DMS114 treated with DMSO at 0.1 percent for 48 hours (cell line): ENCODE data around the gene FOXI1.
"Not testable (repeated sequence)": the region's sequence is repeated elsewhere in the genome, so short reads cannot be mapped to it uniquely, and the experiment has no call there.

Experiments used
- DNase-seq: peaks from one replicate; lab custom pipeline; 2025; ENCODE audit not compliant: unreplicated experiment; lab: John Stamatoyannopoulos, UW

Gene FOXI1

DNA sequence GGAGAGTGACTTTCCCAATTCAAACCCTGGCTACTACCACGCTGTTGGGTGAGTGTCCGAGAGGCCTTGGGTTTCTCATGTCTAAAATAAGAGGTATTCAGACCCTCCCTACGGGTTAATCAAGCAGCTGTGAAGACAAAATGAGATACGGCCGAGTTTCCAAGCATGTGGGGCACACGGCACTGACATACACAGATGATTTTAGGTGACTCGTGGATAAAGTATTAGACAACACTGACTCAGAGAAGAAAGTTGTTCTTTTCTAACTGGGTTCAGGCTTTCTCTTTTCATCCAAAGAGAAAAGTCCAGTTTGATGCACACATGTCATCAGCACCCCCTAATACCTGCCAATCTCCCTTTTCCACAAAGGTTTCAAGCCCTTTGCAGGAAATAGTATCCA lies 15.6 kb downstream of the FOXI1 start:
- DNase-seq = no peak

DNA sequence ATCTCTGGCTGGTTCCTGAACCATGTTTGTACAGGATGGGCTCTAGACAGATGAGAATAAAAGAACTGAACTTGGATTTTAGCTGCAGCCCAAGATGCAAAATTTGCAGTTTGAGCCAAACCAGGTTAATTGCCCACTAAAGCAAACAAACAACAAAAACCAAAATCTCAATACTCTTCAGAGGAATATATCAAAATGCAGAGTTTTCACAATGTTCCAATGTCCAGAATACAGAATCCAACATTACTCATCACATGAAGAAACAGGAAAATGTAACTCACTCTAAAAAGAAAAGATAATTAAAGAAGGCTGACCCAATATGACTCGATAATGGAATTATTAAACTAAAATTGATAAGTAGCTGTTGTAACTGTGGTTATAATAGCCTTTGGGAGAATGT lies 20.4 kb downstream of the FOXI1 start:
- DNase-seq = no peak

DNA sequence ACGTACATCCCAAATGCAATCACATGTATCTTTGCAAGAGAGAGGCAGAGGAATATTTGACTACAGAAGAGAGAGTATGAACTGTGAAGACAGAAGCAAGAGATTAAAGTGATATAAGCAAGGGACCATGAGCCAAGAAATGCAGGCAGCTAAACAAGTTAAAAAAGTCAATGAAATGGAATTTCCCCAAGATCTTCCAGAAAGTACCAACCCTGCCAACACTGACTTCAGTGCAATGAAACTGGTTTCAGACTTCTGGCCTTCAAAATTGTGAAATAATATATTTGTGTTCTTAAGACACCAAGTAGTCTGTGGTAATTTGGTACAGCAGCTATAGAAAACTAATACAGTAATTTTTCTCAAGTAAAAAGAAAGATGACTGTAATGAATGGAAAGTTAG lies 20.9 kb downstream of the FOXI1 start:
- DNase-seq = no peak

DNA sequence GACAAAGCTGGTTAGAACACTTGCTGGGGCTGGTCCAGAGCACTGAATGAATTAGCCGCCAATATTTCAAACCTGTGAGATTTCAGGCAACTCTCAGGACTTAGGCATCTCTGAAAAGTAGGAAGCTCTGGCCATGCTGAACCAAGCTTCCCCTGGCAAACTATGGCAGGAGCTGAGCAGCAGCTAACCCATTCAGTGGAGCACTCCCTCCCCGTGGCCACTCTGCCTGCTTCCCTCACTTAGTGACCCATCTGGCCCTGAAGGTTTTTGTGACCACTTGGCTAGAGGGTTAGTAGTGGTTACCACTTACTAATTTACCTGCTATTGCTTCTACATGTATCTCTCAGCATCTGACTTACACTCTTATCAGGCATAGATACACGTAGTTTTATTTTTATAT lies 25.5 kb downstream of the FOXI1 start:
- no peak for DNase-seq

DNA sequence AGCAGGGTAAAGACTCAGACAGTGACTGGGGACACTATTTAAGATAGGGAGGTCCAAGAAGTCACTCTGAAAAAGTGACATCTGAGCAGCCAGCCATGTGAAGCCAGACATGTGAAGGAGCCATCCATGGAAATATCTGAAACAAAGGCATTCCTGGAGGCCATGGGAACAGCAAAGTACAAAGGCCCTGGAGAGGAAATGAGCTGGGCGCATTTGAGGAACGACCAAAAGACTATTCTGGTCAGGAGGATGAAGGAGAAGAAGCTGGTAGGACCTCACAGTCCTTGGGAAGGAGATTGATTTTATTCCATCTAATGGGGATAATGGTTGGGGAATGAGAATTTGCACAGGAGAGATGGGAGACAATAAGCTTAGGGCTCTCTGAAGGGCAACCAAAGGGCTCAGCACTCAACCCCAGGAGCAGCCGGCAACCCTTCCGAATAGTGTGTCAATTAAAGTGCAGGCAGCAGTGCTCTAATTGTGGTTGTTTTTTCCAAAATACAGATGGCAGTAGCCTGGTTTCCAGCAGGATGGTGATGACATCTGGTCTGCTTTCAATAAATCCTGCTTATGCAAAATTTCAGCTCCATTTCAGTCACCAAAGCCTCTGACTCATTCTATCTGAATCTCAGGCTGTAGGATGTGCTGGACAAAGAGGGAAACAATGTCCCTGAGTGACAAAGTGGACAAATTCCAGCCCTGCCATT lies 26.7 kb downstream of the FOXI1 start:
- no peak for DNase-seq

DNA sequence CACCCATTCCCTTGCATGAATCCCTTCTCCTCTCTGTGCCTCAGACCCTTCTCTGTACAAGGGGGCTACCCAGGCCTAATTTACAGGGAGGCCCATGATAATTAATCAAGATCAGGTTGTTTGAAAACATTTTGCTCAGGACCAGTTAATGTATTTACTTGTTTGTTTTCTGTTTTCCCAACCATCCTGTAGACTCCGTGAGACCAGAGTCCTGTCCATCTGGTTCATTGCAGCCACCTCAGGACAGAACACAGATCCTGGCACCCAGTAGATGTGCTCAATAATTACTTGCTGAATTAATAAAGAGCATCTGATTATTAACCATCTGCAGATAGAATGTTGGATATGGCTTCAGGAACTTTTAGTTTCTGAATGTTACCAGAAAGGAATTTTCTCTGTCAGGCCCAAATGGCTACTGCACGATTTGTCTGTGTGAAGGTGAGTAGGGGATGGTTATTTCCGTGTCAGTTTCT lies 27.3 kb downstream of the FOXI1 start:
- no peak for DNase-seq

DNA sequence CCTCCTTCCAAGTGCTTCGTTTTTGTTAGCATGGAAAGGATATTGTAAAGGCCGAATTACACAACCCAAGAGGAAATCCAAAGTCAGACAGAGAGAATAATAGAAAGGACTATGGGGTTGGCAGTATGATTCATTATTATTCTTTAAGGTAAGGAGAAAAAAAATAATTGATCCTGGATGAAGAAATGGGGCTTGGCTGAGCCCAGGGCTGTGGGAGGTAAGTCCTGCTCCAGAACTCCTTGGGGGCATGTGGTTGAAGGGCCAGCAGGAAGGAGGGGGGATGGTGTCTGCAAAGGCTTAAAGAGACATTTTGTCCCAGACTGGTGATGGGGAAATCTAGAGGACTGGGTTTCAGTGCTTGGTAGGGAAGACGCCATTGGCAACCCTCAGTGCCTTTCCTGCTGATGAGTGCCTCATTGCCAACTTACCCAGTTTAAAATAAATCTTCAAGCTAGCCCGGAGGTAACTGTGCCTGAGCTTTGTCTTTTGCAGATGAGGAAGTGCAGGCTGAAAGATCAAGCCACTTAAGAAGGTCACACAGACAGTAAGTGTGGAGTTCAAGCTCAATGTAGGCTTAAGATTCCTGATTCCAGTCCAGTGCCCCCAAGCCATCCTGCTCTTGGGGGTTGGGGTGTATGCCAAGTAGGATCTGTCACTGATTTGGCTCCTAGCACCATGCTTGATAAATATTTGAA lies 30.2 kb downstream of the FOXI1 start:
- no peak for DNase-seq

DNA sequence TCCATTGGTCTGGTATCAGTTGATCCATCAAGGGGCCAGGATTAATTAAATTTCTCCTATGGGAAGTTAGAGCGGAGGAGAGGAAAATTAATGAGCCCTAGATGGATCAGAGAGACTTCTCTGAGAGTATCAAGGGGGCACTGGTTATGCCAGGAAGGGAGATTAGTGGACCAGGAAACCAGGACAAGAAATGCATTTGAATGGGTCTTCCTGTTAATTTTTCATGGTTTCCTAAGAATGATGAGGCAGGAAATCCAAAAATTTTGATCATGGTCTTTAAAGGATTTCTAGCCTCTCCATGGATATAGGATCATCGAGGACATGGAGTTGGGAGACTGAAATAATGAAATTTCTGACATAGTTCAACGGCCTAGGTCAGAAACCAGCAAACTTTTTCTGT lies 30.8 kb downstream of the FOXI1 start:
- no peak for DNase-seq

DNA sequence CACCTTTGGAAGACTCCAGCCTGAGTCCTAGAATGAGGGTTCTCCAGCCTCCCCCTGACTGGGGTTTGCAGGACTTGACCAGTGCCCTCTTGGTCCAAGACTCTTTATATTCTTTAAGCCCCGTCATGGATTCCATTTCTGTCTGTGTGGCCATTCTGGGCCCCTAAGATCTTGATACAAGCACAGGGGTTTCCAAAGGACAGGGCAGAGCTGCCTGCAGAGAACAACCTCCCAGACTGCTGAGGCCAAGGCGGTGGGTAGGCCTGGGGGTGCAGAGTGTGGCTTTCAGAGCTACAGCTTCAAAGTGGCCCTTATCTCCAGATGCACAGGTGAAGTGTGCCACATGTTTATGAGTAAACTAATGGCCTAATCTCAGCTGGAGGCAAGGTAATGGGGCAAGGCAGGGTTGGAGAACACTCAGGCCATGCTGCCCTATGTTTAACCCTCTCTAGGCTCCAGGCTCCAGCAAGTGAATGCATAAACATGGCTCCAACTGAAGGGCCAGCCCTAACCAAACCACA lies 32.1 kb downstream of the FOXI1 start:
- no peak for DNase-seq

DNA sequence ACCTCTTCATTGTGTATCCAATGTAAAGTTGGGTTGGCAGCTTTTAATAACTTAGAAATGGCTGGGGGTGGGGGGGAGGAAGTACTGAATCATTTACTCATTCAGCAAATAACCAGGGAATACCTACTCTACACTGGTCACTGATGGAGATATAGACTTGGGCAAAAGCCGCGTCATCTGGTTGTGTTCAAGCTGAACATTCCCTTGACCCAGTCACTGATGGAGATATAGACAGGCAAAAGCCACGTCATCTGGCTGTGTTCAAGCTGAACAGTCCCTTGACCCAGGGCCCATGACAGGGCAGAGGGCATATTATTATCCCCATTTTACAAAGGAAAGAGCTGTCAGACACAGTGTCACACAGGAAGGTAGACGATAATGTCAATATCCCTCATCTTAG lies 32.6 kb downstream of the FOXI1 start:
- no peak for DNase-seq

DNA sequence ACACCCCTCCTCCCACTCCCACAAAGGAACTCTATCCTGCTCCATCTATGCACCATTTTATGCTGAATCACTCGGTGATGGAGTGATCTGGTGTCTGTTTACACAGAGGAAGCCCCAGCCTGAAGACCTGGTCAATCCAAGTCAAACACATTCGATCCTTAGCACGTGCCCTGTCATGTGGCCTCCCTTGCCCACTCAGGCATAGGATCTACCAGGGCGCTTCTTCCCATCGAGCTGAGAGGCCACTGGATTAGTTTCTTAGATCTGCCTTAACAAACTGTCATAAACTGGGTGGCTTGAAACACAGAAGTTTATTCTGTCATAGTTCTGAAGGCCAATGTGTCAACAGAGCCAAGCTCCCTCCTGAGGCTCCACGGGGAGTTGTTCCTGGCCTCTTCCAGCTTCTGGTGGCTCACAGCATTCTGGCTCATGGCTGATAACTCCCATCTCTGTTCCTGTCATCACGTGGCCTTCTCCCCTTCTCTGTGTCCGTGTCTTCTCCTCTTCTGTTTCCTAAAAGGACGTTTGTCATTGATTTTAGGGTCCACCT lies 34.2 kb downstream of the FOXI1 start:
- no peak for DNase-seq

DNA sequence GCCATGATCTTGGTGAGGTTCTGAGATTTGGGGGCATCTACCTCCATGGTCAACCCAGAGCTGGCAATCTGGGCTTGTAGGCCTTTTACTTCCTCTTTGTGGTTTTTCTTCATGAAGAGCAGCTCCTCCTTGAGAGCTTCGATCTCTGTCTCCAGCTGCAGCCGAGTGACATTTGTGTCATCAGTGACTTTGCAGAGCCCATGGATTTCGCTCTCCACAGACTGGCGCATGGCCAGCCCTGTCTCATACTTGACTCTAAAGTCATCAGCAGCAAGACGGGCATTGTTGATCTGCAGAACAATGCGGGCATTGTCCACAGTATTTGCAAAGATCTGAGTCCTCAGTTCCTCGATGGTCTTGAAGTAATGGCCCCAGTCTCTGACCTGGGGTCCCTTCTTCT lies 35.5 kb downstream of the FOXI1 start:
- DNase-seq = not testable (repeated sequence)

DNA sequence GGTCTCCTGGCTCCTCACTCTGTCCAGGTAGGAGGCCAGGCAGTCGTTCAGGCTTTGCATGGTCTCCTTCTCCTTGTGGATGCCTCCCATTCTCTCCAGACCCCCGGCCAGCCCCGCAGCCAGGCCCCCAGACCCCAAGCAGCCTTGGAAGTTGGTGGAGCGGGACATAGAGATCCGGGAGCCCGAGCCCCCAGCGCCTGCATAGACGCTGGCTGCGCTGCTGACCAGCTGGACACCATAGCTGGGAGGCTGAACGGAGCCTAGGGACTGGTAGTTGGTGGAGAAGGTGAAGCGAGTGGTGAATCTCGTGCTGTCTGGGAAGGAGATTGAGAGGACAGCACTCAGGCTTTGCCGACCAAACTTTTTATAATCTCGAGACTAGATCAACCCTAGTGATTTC lies 35.9 kb downstream of the FOXI1 start:
- DNase-seq = no peak

DNA sequence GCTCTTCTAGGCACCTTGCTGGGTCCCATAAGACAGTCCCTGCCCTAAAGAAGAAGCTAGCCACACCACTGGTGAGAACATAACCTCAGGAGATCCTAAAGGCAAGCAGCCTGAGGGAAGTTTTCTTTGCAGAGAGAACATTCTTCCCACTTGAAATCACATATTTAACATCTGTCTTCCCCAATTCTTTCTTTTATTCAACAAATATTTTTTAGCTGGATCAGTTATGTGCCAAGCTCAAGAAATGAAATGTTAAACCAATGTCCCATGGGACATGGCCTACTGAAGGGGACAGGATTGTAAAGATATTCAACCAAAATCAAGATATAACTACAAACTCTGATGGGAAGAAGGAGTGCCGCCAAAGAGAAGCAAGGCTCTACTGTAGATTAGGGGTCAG lies 36.5 kb downstream of the FOXI1 start:
- DNase-seq = no peak

DNA sequence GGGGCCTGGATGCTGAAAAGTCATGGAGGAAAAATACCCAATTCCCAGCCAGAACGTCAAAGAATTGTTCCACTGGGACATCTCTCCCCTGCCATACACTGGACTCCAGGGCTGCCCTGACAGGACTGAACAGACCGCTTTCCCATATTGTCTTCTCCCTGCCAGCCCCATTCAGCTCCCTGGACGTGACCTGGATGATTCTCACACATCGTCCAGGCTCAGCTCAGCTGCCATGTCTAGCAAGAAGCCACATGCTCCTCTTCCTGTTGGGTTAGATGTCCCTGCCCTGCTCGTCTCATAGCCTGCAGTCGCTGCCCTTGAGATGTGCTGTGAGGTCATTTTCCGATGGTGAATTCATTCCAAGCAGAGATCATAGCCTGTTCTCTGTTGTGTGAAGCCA lies 37.4 kb downstream of the FOXI1 start:
- no peak for DNase-seq

DNA sequence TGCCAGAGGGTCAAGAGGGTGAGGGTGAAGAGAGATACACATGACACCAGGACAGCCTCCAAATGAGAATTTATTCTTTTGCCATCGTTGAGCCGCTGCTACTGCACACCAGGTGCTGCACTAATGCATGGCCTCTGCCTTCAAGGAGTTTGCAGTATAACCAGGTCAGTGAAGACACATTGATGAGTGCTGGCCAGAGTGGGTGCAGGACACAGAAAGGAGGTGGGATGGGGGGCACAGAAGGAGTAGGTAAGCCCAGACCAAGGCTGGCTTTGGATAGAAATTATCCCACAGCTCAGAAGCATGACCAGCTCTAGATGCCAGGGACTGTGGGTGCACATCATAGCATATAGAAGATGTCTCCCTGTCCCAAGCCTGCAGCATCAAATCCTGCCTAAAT lies 38.0 kb downstream of the FOXI1 start:
- DNase-seq = no peak

DNA sequence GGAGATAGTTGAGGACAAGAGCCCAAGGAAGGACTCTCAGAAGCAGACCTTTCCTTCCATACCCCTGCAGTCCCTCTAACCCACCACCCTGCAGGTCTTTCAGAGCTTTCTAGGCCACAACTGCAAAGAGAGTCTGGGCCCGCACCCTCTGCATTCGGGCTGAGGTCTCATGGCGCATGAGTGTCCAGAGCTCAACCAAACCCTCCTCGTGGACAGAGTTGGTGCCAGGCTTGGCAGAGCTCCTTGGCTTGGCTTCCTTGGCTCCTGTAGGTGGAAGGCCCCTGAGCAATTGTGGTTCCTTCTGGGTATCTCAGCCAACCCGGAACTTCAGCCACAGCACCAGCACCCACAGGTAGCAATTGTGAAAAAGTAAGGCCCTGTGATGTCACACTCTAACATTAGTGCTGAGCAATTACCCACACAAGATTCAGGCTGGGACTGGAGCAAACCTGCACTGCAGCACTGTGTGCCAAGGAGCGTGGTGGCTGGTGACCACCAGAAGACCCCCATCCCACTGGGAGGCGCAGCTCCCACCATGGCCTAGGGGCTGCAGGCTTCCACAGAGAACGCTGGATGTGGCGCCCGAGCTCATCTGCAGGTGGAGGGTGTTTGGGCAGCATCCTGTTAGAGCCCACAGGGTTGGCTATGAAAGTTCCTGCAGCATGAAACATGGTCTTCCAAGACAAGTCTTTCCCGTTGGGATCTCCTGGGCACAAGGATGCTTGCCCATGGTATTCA lies 38.8 kb downstream of the FOXI1 start:
- no peak for DNase-seq

DNA sequence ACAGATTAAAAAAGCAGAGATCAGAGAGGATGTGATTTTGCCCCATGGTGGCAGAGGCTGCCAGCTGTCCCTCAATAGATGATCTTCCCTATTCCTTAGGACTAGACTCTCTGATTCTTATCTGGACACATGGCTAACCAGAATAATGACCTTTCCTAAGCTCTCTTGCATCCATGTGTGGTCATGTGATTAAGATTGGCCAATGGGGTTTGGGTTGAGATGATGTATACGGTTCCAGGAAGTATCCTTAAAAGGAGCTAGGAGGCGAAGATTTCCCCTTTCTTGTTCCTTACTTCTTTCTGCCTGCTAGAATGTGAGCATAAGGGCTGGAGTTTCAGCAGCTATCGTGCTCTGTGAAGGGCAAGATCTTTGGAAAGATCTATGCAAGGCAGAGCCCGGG lies 39.8 kb downstream of the FOXI1 start:
- DNase-seq = no peak

DNA sequence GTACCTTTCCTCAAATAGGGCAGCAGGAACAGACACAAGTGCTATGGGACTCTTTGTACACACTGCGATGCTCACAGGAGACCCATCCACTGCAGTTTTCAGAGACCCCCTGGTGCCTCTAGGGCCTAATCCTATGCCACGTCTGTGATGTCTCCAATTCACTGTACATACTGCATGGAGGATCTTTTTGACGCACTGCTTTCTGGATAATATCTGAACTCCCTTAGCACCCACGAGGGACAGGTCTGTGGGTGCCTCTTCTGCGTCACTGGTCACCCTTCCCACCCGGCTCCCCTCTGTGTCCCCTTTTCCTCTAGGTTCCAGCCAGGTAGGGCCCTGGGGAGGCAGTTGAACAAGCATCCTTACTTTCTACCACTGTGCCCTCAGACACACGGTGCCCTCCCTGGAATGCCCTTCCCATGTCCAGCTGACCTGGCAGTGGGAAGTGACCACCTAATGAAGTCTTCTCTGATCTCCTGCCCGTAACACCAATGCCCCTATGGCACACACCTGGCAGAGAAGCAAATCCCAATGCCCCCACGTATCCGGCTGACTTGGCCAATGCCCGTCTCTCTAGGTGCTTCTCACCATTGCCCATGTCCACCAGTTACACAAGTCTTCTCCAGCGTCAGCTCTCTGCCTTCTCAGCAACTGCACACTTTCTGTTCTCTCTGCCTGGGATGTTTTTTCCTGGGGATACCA lies 41.5 kb downstream of the FOXI1 start:
- DNase-seq = no peak

DNA sequence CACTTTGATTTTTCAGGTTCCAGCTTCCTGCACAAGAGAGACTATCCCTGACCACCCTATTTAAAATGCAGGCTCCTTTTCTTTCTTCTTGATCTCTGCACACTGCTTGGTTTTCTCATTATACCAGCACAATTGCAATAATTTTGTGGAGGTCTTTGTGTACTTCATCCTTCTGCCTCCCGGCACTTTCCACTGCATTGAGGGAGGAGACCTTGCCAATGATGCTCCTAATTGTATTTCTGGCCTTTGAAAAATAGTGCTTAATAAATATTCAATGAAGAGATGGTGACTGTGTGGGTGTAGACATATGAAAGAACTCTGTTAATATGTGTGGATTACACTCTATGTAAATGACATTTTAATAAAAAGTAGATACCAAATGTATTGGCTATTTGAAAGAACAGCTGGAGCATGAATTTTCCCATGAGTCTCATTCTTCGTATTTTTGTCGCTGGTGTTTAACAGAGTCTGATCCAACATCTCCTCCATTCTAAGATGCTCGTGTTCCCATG lies 42.1 kb downstream of the FOXI1 start:
- no peak for DNase-seq
